HL-60 (cell line): ENCODE measurements around the gene MTMR1.

Experiments
- DNase-seq, 2 experiments: peaks; one replicate each; pipeline ENCODE4 v3.0.0-alpha.2; 2010 to 2020; ENCODE audit warnings: low read depth in 1 of 2, low spot score in 1 of 2
- H3K27ac ChIP-seq: fragments of 250-450 bp; sonication (Bioruptor Pico); replicated peaks from 2 replicates; pipeline ENCODE4 v1.5.1; 2020; ENCODE audit warnings: mild to moderate bottlenecking, moderate library complexity
- H3K27me3 ChIP-seq: fragments of 250-450 bp; sonication (Bioruptor Pico); 2 replicates; pipeline ENCODE4 v1.5.1; 2021; ENCODE audit warnings: mild to moderate bottlenecking, moderate library complexity; ENCODE audit not compliant: insufficient read depth, poor library complexity, severe bottlenecking
- H3K4me3 ChIP-seq: replicated peaks from 2 replicates; pipeline ENCODE4 v1.5.1; 2011; ENCODE audit warnings: mild to moderate bottlenecking, control low read depth, low read length; ENCODE audit not compliant: insufficient read depth
- CTCF ChIP-seq: IDR thresholded peaks from one replicate; pipeline ENCODE4 v1.5.1; 2011; ENCODE audit warnings: low read length, control low read depth, inconsistent platforms; ENCODE audit not compliant: insufficient read depth
- GABPA ChIP-seq: IDR thresholded peaks from 2 replicates; pipeline ENCODE4 v1.6.1; 2012; ENCODE audit warnings: low read depth
- POLR2AphosphoS5 ChIP-seq: IDR thresholded peaks from 2 replicates; pipeline ENCODE4 v1.6.1; 2012; ENCODE audit warnings: low read depth
- REST ChIP-seq: IDR thresholded peaks from 2 replicates; pipeline ENCODE4 v1.6.1; 2012; ENCODE audit warnings: low read depth; ENCODE audit not compliant: insufficient replicate concordance
- SPI1 ChIP-seq: IDR thresholded peaks from 2 replicates; pipeline ENCODE4 v1.6.1; 2012; ENCODE audit warnings: low read depth, mild to moderate bottlenecking, borderline replicate concordance

The MTMR1 gene

GRCh38 chrX:150805736-150806135 lies 112.5 kb downstream of the MTMR1 start:
- Histone ChIP-seq H3K4me3 (no peak overlapping the region), H3K27ac (no peak overlapping the region), H3K27me3 (no peaks in the 10 kb centered on the region)
- TF ChIP-seq REST (no peak), SPI1 (no peak), GABPA (no peak), CTCF (no peak), POLR2AphosphoS5 (no peak)
- no peak for DNase-seq

- Histone ChIP-seq H3K27me3 (no peaks in the 10 kb centered on the region), H3K27ac (no peak overlapping the region), H3K4me3 (no peak overlapping the region)
- DNase-seq = no peak
- TF ChIP-seq POLR2AphosphoS5 (no peak), SPI1 (no peak), GABPA (no peak), REST (no peak), CTCF (no peak)
Measured at GRCh38 chrX:150806827-150807226, 113.6 kb downstream of the MTMR1 start.

DNA sequence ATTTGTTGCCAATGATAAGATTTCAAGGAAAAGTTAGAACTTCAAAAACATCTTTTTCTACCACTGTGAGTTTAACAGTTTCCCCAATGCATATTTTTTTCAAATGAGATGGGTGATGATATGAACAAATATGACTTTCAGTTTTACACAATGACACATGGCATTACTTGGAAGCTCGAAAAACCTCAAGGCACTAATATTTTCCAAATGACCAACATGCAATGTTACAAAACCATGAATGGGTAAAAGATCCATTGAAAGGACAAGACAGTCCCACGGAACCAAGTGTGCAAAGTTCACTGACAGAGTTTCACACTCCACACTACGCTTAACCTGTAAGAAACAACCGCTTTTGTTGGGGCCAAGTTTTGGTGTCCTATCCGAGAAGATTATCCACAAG lies 120.7 kb downstream of the MTMR1 start:
- no peaks in the 10 kb centered on the region for H3K27me3 ChIP-seq
- DNase-seq = no peak
- no peak overlapping the region for H3K4me3 ChIP-seq
- H3K27ac ChIP-seq = no peak overlapping the region
- TF ChIP-seq REST = no peak
- TF ChIP-seq GABPA = no peak
- TF ChIP-seq SPI1 = no peak
- TF ChIP-seq POLR2AphosphoS5 = no peak
- TF ChIP-seq CTCF = no peak
